ENCODE results near the gene FLOT1. TPM values are rescaled to one million over a fixed set of nuclear protein-coding genes. Genes with fewer than 3 reads are reported as not detected.
A peak's percentile ranks its signal among the peaks of the same experiment; 100 is the strongest.

Gene FLOT1
- total and polyA plus RNA-seq, 9 of the 15 experiments (the other 6 are each of a cell fraction or from before 2014, with no cell fraction given) = 11.7 to 149 (median 118) TPM

DNA sequence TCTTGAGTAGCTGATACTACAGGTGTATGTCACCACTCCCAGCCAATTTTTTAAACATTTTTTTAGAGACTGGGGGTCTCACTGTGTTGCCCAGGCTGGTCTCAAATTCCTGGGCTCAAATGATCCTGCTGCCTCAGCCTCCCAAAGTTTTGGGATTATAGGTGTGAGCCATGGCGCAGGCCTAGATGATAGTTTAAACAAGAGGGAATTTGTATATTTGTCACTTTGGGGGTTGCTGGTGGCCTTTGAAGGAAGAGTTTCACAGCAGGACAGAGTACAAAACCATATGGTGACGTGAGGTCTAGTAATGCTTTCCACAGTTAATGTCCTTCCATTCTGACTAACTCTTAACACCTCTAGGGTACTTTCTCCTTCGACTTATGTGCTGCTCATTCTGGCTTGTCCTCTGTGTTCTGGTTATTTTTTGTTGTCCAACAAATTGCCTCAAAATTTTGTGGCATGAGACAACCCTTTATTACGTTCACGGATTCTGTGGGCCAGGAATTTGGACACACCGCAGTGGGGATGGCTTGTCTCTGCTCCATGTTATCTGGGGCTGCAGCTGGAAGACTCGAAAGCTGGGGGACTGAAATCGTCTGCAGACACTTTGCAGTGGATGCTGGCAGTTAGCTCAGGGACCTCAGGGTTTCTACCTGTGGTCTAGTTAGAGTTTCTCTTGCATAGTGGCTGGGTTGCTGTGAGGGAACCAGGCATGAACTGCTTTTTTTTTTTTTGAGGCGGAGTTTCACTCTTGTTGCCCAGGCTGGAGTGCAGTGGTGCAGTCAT is 24.9 kb upstream of the FLOT1 start (continued):
- no peak for TF ChIP-seq LARP7 (IDR thresholded peaks at IDR 0.05)
- no peak for TF ChIP-seq EHMT2 (IDR thresholded peaks at IDR 0.05)
- TF ChIP-seq, protein P1, sequence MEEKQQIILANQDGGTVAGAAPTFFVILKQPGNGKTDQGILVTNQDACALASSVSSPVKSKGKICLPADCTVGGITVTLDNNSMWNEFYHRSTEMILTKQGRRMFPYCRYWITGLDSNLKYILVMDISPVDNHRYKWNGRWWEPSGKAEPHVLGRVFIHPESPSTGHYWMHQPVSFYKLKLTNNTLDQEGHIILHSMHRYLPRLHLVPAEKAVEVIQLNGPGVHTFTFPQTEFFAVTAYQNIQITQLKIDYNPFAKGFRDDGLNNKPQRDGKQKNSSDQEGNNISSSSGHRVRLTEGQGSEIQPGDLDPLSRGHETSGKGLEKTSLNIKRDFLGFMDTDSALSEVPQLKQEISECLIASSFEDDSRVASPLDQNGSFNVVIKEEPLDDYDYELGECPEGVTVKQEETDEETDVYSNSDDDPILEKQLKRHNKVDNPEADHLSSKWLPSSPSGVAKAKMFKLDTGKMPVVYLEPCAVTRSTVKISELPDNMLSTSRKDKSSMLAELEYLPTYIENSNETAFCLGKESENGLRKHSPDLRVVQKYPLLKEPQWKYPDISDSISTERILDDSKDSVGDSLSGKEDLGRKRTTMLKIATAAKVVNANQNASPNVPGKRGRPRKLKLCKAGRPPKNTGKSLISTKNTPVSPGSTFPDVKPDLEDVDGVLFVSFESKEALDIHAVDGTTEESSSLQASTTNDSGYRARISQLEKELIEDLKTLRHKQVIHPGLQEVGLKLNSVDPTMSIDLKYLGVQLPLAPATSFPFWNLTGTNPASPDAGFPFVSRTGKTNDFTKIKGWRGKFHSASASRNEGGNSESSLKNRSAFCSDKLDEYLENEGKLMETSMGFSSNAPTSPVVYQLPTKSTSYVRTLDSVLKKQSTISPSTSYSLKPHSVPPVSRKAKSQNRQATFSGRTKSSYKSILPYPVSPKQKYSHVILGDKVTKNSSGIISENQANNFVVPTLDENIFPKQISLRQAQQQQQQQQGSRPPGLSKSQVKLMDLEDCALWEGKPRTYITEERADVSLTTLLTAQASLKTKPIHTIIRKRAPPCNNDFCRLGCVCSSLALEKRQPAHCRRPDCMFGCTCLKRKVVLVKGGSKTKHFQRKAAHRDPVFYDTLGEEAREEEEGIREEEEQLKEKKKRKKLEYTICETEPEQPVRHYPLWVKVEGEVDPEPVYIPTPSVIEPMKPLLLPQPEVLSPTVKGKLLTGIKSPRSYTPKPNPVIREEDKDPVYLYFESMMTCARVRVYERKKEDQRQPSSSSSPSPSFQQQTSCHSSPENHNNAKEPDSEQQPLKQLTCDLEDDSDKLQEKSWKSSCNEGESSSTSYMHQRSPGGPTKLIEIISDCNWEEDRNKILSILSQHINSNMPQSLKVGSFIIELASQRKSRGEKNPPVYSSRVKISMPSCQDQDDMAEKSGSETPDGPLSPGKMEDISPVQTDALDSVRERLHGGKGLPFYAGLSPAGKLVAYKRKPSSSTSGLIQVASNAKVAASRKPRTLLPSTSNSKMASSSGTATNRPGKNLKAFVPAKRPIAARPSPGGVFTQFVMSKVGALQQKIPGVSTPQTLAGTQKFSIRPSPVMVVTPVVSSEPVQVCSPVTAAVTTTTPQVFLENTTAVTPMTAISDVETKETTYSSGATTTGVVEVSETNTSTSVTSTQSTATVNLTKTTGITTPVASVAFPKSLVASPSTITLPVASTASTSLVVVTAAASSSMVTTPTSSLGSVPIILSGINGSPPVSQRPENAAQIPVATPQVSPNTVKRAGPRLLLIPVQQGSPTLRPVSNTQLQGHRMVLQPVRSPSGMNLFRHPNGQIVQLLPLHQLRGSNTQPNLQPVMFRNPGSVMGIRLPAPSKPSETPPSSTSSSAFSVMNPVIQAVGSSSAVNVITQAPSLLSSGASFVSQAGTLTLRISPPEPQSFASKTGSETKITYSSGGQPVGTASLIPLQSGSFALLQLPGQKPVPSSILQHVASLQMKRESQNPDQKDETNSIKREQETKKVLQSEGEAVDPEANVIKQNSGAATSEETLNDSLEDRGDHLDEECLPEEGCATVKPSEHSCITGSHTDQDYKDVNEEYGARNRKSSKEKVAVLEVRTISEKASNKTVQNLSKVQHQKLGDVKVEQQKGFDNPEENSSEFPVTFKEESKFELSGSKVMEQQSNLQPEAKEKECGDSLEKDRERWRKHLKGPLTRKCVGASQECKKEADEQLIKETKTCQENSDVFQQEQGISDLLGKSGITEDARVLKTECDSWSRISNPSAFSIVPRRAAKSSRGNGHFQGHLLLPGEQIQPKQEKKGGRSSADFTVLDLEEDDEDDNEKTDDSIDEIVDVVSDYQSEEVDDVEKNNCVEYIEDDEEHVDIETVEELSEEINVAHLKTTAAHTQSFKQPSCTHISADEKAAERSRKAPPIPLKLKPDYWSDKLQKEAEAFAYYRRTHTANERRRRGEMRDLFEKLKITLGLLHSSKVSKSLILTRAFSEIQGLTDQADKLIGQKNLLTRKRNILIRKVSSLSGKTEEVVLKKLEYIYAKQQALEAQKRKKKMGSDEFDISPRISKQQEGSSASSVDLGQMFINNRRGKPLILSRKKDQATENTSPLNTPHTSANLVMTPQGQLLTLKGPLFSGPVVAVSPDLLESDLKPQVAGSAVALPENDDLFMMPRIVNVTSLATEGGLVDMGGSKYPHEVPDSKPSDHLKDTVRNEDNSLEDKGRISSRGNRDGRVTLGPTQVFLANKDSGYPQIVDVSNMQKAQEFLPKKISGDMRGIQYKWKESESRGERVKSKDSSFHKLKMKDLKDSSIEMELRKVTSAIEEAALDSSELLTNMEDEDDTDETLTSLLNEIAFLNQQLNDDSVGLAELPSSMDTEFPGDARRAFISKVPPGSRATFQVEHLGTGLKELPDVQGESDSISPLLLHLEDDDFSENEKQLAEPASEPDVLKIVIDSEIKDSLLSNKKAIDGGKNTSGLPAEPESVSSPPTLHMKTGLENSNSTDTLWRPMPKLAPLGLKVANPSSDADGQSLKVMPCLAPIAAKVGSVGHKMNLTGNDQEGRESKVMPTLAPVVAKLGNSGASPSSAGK (IDR thresholded peaks at IDR 0.05) = peak; percentile 85
- TF ChIP-seq MECOM (CRISPR knock-in tag; IDR thresholded peaks at IDR 0.05) = no peak
- no peak for TF ChIP-seq SMARCA5 (IDR thresholded peaks at IDR 0.05)
- TF ChIP-seq RBBP5 (IDR thresholded peaks at IDR 0.05; ENCODE audit: borderline replicate concordance, insufficient read depth, low read length, poor library complexity, severe bottlenecking) = no peak
- TF ChIP-seq SAFB2 (IDR thresholded peaks at IDR 0.05; ENCODE audit: borderline replicate concordance, low read depth, low read length, severe bottlenecking) = no peak
- peak; percentile 35 for TF ChIP-seq CXXC5 (CRISPR knock-in tag; IDR thresholded peaks at IDR 0.05)
- TF ChIP-seq CBFA2T3 (IDR thresholded peaks at IDR 0.05) = peak; percentile 91
- 0 out of 2 replicates have a peak, but pooled peaks have one; percentile 39 for TF ChIP-seq JUND (IDR thresholded peaks at IDR 0.05; ENCODE audit: borderline replicate concordance, low read depth, low read length)
- TF ChIP-seq JUND (tag; IDR thresholded peaks at IDR 0.05; ENCODE audit: borderline replicate concordance, low read depth, low read length) = peak; percentile 8; the same call in 1 of the 3 replicates
- no peak for TF ChIP-seq NR2C1 (IDR thresholded peaks at IDR 0.05)
- peak; percentile 29; the same call in 1 of the 2 replicates for TF ChIP-seq NR2C1 (tag; IDR thresholded peaks at IDR 0.05)
- TF ChIP-seq STAT5A (IDR thresholded peaks at IDR 0.05; ENCODE audit: borderline replicate concordance, low read length) = peak; percentile 58; the same call in 1 of the 2 replicates
- no peak for TF ChIP-seq RBFOX2 (IDR thresholded peaks at IDR 0.05; ENCODE audit: low read depth, low read length)
- TF ChIP-seq, protein P2, sequence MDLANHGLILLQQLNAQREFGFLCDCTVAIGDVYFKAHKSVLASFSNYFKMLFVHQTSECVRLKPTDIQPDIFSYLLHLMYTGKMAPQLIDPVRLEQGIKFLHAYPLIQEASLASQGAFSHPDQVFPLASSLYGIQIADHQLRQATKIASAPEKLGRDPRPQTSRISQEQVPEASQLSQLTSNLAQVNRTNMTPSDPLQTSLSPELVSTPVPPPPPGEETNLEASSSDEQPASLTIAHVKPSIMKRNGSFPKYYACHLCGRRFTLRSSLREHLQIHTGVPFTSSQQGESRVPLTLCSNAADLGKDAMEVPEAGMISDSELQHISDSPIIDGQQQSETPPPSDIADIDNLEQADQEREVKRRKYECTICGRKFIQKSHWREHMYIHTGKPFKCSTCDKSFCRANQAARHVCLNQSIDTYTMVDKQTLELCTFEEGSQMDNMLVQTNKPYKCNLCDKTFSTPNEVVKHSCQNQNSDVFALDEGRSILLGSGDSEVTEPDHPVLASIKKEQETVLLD (IDR thresholded peaks at IDR 0.05) = no peak
- TF ChIP-seq SRSF9 (IDR thresholded peaks at IDR 0.05; ENCODE audit: borderline replicate concordance, low read depth, low read length) = no peak
